CD14-positive monocyte (primary cell): ENCODE data around the gene IGHMBP2. TPM values are rescaled to one million over a fixed set of nuclear protein-coding genes. Genes with fewer than 3 reads are reported as not detected.

Experiments used
- DNase-seq, 3 donors: peaks; one replicate each; pipeline ENCODE4 v3.0.0-alpha.2; 2011 to 2022
- H2AFZ ChIP-seq: 2 replicates; pipeline ENCODE4 v1.6.0; 2012; ENCODE audit warnings: mild to moderate bottlenecking, low read depth, low read length, inconsistent platforms; ENCODE audit not compliant: insufficient read depth, poor library complexity, severe bottlenecking
- H3K27ac ChIP-seq, 2 donors: 1 replicate in 1 of 2; 2 replicates in 1 of 2; pipeline ENCODE4 v1.5.1; 2012 to 2013; ENCODE audit warnings: low read length in 2 of 2, control low read depth in 1 of 2, inconsistent platforms in 1 of 2, low read depth in 1 of 2, mild to moderate bottlenecking in 1 of 2
- H3K27me3 ChIP-seq, 2 donors: one replicate each; pipeline versions ENCODE4 v1.6.0 to v1.6.1; 2011 to 2013; ENCODE audit warnings: low read length in 2 of 2; ENCODE audit not compliant: control insufficient read depth in 2 of 2, insufficient read depth in 2 of 2
- H3K36me3 ChIP-seq, 2 donors: replicated peaks in 1 of 2; 1 replicate in 1 of 2; 2 replicates in 1 of 2; pipeline versions ENCODE4 v1.5.1 to v1.6.1; 2012 to 2013; ENCODE audit warnings: low read length in 2 of 2, control low read depth in 1 of 2, inconsistent platforms in 1 of 2, mild to moderate bottlenecking in 1 of 2; ENCODE audit not compliant: insufficient read depth in 2 of 2, control insufficient read depth in 1 of 2
- H3K4me1 ChIP-seq, 2 donors: 1 replicate in 1 of 2; 2 replicates in 1 of 2; pipeline versions ENCODE4 v1.5.1 to v1.6.1; 2012 to 2013; ENCODE audit warnings: low read length in 2 of 2, control low read depth in 1 of 2, inconsistent platforms in 1 of 2, mild to moderate bottlenecking in 1 of 2, moderate library complexity in 1 of 2; ENCODE audit not compliant: insufficient read depth in 2 of 2, control insufficient read depth in 1 of 2
- H3K4me2 ChIP-seq: replicated peaks from 2 replicates; pipeline ENCODE3; 2012; ENCODE audit warnings: low read length, moderate library complexity, mild to moderate bottlenecking; ENCODE audit not compliant: poor library complexity, severe bottlenecking; ENCODE audit errors: extremely low read depth
- H3K4me3 ChIP-seq, 3 experiments: fragments of 200-600 bp in 1 of 3; sonication (generic) in 1 of 3; replicated peaks in 1 of 3; 1 replicate in 2 of 3; 2 replicates in 1 of 3; pipeline ENCODE4 v1.5.1; 2011 to 2013; ENCODE audit warnings: low read length in 3 of 3, mild to moderate bottlenecking in 3 of 3, control low read depth in 2 of 3, low read depth in 2 of 3, inconsistent platforms in 1 of 3, moderate library complexity in 1 of 3
- H3K79me2 ChIP-seq: 2 replicates; pipeline ENCODE4 v1.6.0; 2012; ENCODE audit warnings: mild to moderate bottlenecking, control low read depth, inconsistent platforms, low read length, moderate library complexity; ENCODE audit not compliant: insufficient read depth
- H3K9ac ChIP-seq: 2 replicates; pipeline ENCODE4 v1.6.0; 2017; ENCODE audit warnings: low read length, mild to moderate bottlenecking; ENCODE audit not compliant: insufficient read depth, poor library complexity, severe bottlenecking
- H3K9me3 ChIP-seq, 2 donors: replicated peaks in 1 of 2; 1 replicate in 1 of 2; 2 replicates in 1 of 2; pipeline versions ENCODE4 v1.5.1 to v1.6.1; 2012 to 2013; ENCODE audit warnings: low read length in 2 of 2, control low read depth in 1 of 2; ENCODE audit not compliant: control insufficient read depth in 1 of 2, insufficient read depth in 1 of 2
- H4K20me1 ChIP-seq: 2 replicates; pipeline ENCODE4 v1.6.0; 2012; ENCODE audit warnings: mild to moderate bottlenecking, low read length, control low read depth, moderate library complexity; ENCODE audit not compliant: insufficient read depth
- H3K27ac Mint-ChIP-seq, 7 donors: one replicate each; pipeline ENCODE4 v1.8.0; 2020; ENCODE audit warnings: mild to moderate bottlenecking in 7 of 7, mixed read lengths in 7 of 7, moderate library complexity in 6 of 7, inconsistent platforms in 2 of 7
- H3K27me3 Mint-ChIP-seq, 3 donors: one replicate each; pipeline ENCODE4 v1.8.0; 2021 to 2022; ENCODE audit warnings: low read depth in 3 of 3, mild to moderate bottlenecking in 3 of 3, mixed read lengths in 3 of 3, moderate library complexity in 3 of 3, inconsistent platforms in 1 of 3
- H3K36me3 Mint-ChIP-seq, 2 donors: one replicate each; pipeline ENCODE4 v1.8.0; 2020; ENCODE audit warnings: mixed read lengths in 2 of 2, inconsistent platforms in 1 of 2, mild to moderate bottlenecking in 1 of 2
- H3K4me1 Mint-ChIP-seq: one replicate; pipeline ENCODE4 v1.8.0; 2020; ENCODE audit warnings: mild to moderate bottlenecking, mixed read lengths
- H3K4me3 Mint-ChIP-seq, 2 donors: one replicate each; pipeline ENCODE4 v1.8.0; 2020; ENCODE audit warnings: mild to moderate bottlenecking in 2 of 2, mixed read lengths in 2 of 2, moderate library complexity in 1 of 2
- H3K9me3 Mint-ChIP-seq, 7 donors: one replicate each; pipeline ENCODE4 v1.8.0; 2020 to 2022; ENCODE audit warnings: mixed read lengths in 7 of 7, mild to moderate bottlenecking in 6 of 7, moderate library complexity in 6 of 7, inconsistent platforms in 2 of 7
- CTCF ChIP-seq: fragments of 200-600 bp; IDR thresholded peaks from one replicate; pipeline ENCODE4 v1.8.0; 2022; ENCODE audit warnings: antibody characterized with exemption, mild to moderate bottlenecking
- WGBS: methylation state at CpG from one replicate; pipeline ENCODE4 v1.1.5; 2013; ENCODE audit warnings: missing lambda C conversion rate; ENCODE audit not compliant: insufficient coverage; 5-methylcytosine and 5-hydroxymethylcytosine counted together
- intact Hi-C, 2 donors: fragments of 100-400 bp; cut with micrococcal nuclease; formaldehyde crosslinking; loops; one replicate each; pipeline versions ENCODE4 v1.15.0 to v1.15.1; 2023
- polyA plus RNA-seq, 3 donors: library from polyadenylated mRNA; depleted of rRNA in 1 of 3; unstranded in 2 of 3; stranded (reverse) in 1 of 3; fragments of 300-500 nt in 2 of 3; fragments of >200 nt in 1 of 3; fragmentation: Illumina TruSeq in 2 of 3; gene quantifications; 1 replicate in 2 of 3; 2 replicates in 1 of 3; pipeline ENCODE4 v1.2.3, GENCODE V29; 2012 to 2021

IGHMBP2 gene
- polyA plus RNA-seq, 3 donors: 3.9 to 14.9 (median 6.0) TPM

- no peak overlapping the region for H3K27ac Mint-ChIP-seq
- TF ChIP-seq CTCF: no peak
- no peak overlapping the region for H3K4me3 Mint-ChIP-seq
- H3K9me3 Mint-ChIP-seq: peaks cover 0 to 8% (median 2%) of the 10 kb centered on the region in 7 donors
- DNase-seq: peak in 1 of 3 donors; percentile 1
- no peaks in the 10 kb centered on the region for H3K4me1 ChIP-seq
- no peak overlapping the region for H2AFZ ChIP-seq
- H3K79me2 ChIP-seq: no peaks in the 10 kb centered on the region
- intact Hi-C loops: no loop called here
- H3K9me3 ChIP-seq: no peaks in the 10 kb centered on the region
- H3K36me3 ChIP-seq: no peaks in the 10 kb centered on the region
- H4K20me1 ChIP-seq: no peaks in the 10 kb centered on the region
- H3K9ac ChIP-seq: no peak overlapping the region
- no peak overlapping the region for H3K4me2 ChIP-seq
- H3K27me3 Mint-ChIP-seq: peaks cover 19 to 32% (median 32%) of the 10 kb centered on the region in 3 donors
- WGBS: 87% methylated on average over 33 of the region's 33 CpGs
- no peaks in the 10 kb centered on the region for H3K36me3 Mint-ChIP-seq
- peaks cover 3 to 4% of the 10 kb centered on the region in 2 donors for H3K27me3 ChIP-seq
- no peak overlapping the region for H3K4me3 ChIP-seq
- no peaks in the 10 kb centered on the region for H3K4me1 Mint-ChIP-seq
- no peak overlapping the region for H3K27ac ChIP-seq
These were observed 76.5 kb downstream of the IGHMBP2 start for GRCh38 chr11:68979931-68980775.

GRCh38 chr11:68980776-68981065, 77.0 kb downstream of the IGHMBP2 start, which contains the start of gene MRGPRD:
Gene MRGPRD, minus strand, starts transcription at chr11:68980986. Its CDS starts 0 bp downstream, at chr11:68980986.
- TF ChIP-seq CTCF: no peak
- WGBS: 95% methylated on average over 8 of the region's 8 CpGs
- no peaks in the 10 kb centered on the region for H3K36me3 Mint-ChIP-seq
- no peaks in the 10 kb centered on the region for H3K79me2 ChIP-seq
- DNase-seq: no peak
- peaks cover 0 to 8% (median 2%) of the 10 kb centered on the region in 7 donors for H3K9me3 Mint-ChIP-seq
- no peak within 1 kb of the TSS for H3K27ac Mint-ChIP-seq
- H3K9ac ChIP-seq: no peak within 1 kb of the TSS
- H3K27me3 ChIP-seq: peaks cover 3 to 4% of the 10 kb centered on the region in 2 donors
- intact Hi-C loops: no loop called here
- no peaks in the 10 kb centered on the region for H3K36me3 ChIP-seq
- no peaks in the 10 kb centered on the region for H3K4me1 Mint-ChIP-seq
- H4K20me1 ChIP-seq: no peaks in the 10 kb centered on the region
- H3K27me3 Mint-ChIP-seq: peaks cover 19 to 38% (median 34%) of the 10 kb centered on the region in 3 donors
- no peak within 1 kb of the TSS for H3K27ac ChIP-seq
- H3K4me3 ChIP-seq: no peak within 1 kb of the TSS
- no peak within 1 kb of the TSS for H3K4me2 ChIP-seq
- H3K4me1 ChIP-seq: no peaks in the 10 kb centered on the region
- no peak within 1 kb of the TSS for H2AFZ ChIP-seq
- no peaks in the 10 kb centered on the region for H3K9me3 ChIP-seq
- no peak within 1 kb of the TSS for H3K4me3 Mint-ChIP-seq
